ENCODE measurements around the gene NDFIP2.
A peak's percentile ranks its signal among the peaks of the same experiment; 100 is the strongest.

DNA sequence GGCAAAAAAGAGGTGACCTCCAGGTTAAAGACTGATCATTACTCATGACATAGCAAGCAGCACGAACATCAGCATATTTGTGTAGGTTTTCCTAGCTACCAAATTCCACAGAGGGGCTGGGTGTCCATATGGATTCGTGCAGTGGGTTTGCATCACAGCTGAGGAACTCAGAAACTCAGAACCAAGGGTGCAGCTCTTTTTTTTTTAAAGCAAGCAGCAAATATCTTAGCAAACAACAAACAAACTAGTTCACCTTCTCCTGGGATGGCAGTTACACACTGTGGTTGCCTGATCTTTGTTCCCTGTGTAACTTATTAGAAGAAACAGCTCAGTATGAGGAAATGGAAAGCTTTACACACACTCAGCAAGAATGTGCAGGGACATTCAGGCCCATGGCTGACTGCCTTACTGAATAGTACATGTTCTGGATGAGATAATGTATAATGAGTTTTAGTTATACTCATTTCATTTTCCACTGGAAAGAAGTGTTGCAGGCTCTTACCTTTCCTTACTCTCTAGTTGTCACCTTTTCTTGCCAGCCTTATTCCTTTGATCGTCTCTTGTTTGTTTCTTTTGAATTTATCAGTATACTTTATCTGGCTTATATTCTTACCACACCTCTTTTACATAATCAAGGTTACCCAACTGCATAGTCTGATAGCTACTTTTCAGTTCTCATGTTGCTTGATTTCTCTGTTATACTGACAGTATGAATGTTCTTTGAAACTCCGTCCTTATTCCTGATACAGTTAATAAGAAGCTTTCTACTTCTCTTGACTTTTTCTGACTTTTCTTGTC is 4.3 kb downstream of the NDFIP2 start:
- TF ChIP-seq, protein P1, sequence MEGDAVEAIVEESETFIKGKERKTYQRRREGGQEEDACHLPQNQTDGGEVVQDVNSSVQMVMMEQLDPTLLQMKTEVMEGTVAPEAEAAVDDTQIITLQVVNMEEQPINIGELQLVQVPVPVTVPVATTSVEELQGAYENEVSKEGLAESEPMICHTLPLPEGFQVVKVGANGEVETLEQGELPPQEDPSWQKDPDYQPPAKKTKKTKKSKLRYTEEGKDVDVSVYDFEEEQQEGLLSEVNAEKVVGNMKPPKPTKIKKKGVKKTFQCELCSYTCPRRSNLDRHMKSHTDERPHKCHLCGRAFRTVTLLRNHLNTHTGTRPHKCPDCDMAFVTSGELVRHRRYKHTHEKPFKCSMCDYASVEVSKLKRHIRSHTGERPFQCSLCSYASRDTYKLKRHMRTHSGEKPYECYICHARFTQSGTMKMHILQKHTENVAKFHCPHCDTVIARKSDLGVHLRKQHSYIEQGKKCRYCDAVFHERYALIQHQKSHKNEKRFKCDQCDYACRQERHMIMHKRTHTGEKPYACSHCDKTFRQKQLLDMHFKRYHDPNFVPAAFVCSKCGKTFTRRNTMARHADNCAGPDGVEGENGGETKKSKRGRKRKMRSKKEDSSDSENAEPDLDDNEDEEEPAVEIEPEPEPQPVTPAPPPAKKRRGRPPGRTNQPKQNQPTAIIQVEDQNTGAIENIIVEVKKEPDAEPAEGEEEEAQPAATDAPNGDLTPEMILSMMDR (IDR thresholded peaks at IDR 0.05) = no peak
- TF ChIP-seq POLR2A (IDR thresholded peaks at IDR 0.05) = peak in 1 of 2 donors; percentile 11
